GM21390 (cell line): ENCODE data around the gene CD300LG.
"Not testable (repeated sequence)": the region's sequence is repeated elsewhere in the genome, so short reads cannot be mapped to it uniquely, and the experiment has no call there.

Experiments used
- ATAC-seq: cut with Tn5 transposase; IDR thresholded peaks from one replicate; pipeline ENCODE4 v1.9.1; 2021; ENCODE audit not compliant: unreplicated experiment

CD300LG gene

DNA sequence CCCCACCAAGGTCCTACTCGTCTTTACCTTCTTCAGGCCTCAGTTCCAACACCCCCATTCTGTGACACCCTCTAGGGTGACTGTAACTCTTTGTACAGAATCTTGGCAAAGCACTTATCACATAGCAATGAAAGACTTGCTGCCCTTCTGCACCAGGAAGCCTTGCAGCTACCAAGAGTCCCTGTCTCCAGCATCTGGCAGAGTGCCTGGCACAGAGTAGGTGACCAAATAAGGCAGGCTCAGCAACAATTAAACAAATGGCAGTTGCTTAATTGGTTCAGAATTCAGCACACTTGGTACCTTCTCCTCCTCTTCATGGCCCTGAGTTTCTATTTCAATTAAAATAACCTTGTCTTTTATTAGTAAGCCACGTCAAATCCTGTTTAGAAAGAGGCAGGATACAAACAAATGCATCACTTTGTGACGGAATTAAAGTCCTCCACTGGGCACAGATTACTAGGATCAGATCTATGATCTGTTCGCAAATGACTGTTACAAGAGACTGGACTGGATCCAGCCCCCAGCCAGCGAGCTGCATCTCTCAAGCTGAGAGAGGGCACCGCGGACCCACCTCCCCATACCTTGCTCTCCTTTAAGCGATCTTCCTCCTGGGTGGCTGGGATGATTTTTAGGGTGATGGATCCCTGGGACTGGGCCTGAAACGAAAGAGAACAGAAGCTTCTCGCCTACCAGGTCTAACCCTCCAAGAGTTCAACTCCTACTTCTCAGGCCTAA lies 23.5 kb upstream of the CD300LG start:
- ATAC-seq, result no peak

DNA sequence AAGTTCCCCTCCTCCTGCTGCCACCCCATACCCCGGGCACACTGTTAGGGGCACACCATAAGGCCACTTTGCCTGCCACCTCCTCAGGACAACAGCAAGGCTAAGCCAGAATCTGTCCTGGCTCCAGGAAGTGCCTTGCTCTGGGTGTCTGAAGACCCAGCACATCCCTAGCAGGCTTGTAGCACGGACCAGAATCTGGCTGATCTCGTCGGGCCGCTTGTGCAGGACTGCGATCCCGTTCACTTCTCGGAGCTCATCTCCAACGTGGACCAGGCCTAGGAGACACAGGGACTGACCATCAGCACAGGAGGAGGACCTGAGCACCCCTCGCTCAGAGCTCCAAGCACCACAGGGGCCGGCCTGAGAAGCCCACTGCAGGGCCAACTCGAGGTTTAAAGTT lies 21.4 kb upstream of the CD300LG start:
- no peak for ATAC-seq

DNA sequence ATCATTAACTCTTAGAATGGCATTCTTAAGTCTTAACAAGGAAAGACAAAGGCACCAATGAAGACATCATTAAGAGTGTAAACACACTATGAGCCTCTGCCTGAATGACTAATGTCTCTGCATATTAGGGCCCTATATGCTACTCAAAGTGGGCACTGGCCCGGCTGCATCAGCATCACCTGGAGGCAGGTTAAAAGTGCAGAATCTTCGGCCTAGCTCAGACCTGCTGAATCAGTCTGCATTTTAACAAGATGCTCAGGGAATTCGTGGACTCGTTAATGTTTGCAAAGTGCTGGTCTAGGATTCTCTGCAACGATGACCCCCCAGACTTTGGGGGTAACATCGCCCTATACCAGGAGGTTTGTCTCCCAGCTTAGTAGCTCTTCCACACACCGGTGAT lies 20.8 kb upstream of the CD300LG start:
- no peak for ATAC-seq

DNA sequence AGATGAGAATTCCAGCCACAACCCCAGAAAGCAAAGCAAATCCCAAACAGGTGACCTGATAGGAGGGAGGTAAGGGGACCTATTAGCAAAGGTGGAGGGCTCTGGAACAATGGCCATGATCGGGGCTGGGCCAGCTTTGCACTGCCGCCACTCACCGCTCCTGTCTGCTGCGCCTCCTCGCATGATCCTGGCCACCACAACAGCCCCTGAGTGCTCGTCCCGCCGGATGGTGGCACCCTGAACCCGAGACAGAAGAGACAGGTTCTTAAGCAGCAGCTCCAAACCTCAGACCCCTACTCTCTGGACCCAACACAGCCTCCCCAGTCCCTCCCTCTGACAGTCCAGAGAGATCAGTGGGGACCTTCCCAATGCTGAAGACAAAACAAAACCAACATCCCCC lies 19.4 kb upstream of the CD300LG start:
- no peak for ATAC-seq

- no peak for ATAC-seq
Measured at GRCh38 chr17:43829738-43830137, 17.2 kb upstream of the CD300LG start.

DNA sequence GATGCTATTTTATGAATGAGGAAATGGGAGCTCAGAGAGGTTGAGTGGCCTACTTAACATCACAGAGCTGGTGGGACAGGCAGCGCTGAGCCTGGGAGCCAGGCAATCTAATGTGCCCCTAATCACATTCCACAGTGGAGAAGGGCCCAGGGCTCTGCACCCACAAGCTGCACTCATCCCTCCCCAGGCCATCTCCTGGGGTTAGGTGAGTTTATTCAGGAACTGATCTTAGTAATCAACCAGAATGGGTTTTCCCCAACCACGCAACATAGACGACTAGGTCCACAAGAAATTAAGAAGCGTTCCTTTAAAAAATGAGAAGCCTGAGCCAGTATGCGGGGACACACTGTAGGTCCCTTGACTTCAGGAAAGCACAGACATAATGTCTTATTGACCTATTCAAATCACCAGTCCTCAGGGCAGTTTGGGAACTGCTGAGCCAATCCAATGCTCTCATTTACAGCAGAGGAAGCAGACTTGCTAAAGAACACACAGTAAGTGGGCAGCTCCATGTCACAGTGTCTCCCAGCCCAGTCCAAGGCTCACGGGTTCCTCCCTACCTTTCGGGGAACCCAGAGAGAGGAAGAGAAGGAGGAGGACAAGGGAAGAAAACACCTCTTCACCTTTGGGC lies 16.4 kb upstream of the CD300LG start:
- ATAC-seq, result no peak

DNA sequence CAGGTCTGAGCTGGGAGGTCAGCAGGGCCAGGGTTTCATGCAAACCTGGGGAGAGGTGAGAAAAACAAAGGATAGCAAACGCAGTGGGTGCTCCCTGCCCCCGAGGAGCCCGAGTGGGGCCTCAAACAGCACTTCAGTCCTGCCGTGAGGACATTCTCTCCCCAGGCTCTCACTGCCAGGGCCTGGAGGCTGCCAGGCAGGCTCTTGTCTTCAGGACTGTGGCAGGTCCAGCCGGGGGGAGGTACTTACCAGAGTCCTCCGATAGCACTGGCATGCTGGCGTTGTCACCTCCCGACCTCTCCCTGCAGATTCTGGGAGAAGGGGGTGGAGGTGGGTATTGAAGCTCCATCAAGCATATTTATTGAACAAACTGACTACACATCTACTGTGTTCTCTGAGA lies 15.3 kb upstream of the CD300LG start:
- ATAC-seq, result no peak

DNA sequence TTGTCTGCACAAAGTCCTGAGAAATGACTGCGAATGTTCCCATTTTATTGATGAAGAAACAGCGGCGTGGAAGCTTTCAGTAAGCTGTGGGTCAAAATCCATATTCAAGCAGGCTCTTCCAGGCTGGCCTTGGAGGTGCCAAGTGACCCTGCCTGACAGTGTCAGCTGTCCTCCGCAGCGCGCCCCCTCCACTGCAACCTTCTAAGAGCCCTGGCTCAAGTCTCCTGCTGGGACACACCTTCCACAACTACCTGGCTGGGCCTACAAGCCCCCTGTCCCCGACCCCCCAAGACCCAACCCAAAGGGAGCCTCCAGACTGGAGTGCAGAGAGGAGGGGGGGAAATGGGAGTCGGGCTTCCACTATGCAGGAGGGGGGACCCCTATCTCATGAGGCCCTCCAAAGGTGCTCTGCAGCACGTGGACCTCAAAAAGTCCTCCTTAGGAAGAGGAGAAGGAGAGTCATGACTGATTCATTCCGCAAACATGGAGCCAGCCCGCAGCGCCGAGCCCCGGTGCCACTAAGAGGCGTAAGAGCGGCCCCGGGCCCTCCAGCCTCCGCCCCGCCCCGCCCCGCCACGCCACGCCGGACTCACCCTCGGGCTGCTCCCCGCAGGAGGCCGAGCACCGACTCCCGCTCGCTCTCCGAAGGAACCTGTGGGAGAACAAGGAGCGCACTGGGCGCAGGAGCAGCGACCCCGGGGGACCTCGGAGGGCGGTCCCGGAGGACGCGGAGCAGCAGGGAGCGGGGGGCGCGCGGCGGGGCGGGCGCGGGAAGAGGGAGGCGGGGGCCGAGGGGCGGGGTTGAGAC lies 14.6 kb upstream of the CD300LG start:
- no peak for ATAC-seq

DNA sequence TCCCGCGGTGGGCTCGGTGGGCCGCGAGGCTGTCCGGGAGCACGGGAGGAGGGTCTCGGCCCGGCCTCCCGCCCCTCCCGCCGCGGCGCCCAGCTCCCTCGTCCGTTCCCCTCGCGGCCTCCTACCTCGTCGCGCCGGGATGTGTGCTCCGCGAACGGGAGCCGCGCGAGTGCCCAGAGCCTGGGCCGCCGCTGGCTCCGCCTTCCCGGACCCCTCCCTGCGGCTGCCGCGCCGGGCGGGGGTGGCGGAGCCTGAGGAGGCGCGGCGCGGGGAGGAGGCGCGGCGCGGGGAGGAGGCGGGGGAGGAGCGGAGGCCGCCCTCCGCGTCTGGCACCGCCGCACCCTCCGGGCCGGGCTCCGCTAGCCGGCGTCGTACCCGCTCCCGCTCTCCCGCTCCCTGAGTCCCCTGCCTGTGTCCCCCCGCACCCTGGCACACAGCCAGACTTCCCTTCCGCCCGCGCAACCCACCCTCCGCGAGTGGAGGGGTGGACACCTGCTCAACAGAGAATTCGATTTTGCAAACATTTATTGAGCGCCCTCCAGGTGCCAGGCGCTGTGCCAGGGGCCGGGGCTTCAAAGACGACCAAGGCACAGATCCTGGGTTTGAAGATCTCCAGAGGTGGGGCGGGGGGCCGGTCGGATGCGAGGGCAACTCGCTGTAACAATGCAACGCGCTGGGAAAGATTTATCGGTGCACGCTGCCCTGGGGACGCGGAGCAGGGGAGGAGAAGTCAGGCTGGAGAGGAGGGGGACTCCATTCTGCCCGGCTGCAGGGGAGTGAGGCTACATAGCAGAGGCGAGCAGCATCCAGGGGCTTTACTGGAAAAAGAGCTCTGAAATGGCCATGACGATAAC lies 13.8 kb upstream of the CD300LG start, which contains the start of gene MPP3:
Gene MPP3 (minus strand): TSS at position 171 of the 854 bp plus-strand sequence. CDS start 1,240 bp downstream, outside the sequence.
- ATAC-seq, result no peak

- ATAC-seq, result no peak
Measured at GRCh38 chr17:43834106-43834505, 12.9 kb upstream of the CD300LG start.

- ATAC-seq, result no peak
Measured at GRCh38 chr17:43839670-43840108, 7.3 kb upstream of the CD300LG start.

GRCh38 chr17:43840814-43841213 lies 6.2 kb upstream of the CD300LG start:
- ATAC-seq, result no peak

DNA sequence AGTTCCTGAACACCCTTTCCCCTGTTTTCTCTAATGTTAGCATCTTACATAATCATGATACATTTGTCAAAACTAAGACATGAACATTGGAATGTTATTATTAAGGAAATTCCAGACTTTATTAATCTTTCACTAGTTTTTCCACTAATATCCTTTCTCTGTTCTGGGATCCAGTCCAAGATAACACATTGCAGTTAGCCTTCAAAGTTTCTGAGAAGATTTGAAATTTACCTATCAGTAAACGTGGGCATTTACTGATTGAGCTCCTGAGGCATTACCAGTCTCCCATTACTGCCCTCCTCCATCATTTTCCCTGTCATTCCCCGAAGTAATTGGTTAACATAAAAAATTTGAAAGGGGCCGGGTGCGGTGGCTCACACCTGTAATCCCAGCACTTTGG lies 5.7 kb upstream of the CD300LG start:
- no peak for ATAC-seq

GRCh38 chr17:43842091-43842974 lies 4.6 kb upstream of the CD300LG start:
- ATAC-seq, result not testable (repeated sequence)

DNA sequence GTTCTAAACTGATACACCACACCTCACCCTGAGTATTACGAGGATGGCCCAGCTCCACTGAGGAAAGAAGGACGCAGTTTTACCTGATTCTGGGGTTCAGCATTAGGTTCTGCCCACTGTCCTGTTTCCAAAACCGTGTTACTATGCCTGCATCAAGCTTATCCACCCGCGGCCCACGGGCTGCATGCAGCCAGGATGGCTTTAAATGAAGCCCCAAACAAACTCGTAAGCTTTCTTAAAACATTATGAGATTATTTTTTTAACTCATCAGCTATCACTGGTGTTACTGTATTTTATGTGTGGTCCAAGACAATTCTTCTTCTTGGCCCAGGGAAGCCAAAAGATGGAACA lies 4.0 kb upstream of the CD300LG start:
- ATAC-seq, result no peak

DNA sequence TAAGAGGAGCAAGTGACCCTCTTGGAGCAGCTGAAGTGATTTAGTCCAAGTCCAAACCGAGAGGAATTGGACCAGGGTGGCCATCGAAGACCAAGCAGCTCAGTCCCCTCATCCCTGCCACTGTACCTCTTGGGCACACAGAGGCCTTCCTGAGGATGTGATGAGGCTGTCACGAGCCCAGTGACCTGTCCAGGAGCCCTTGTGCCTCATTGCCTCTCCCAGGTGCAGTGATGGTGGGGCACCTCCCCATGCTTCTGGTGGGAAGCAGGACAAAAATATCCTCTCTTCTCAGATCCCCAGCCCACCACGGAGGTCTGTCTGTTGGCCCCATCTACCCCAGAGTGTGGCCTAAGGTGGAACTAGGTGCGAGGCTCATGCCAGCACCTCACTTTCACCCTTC lies 2.7 kb upstream of the CD300LG start:
- ATAC-seq, result no peak

GRCh38 chr17:43845766-43846165 lies 1.2 kb upstream of the CD300LG start:
- no peak for ATAC-seq

GRCh38 chr17:43846221-43846712 lies 709 bp upstream of the CD300LG start:
- ATAC-seq, result no peak

GRCh38 chr17:43848601-43849000 lies 1.6 kb downstream of the CD300LG start:
- ATAC-seq, result no peak

DNA sequence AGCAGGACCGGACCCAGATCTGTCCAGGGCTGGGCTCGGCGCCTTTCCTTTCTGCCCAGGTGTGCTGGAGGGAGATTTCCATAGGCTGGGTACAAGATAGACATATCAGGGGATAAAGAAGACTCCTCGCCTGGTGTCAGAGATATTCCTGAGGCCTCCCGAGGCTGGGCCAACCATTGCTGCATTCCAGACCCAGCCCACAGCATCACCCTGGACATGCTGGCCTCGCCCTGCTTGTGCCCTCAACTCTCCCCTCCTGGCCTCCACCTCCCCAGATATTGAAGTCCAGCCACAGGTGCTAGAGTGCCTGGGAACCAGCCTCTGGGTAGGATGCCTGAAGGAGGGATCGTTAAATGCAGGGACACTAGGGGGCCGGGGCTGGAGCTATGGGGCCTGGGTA lies 2.1 kb downstream of the CD300LG start:
- no peak for ATAC-seq
